HCT116 (cell line): ENCODE data around the gene PDRG1. TPM values are rescaled to one million over a fixed set of nuclear protein-coding genes. Genes with fewer than 3 reads are reported as not detected.

Source experiments
- ATAC-seq: fragments of 200-7000 bp; cut with Tn5 transposase; 2 replicates; pipeline ENCODE4 v1.9.1; 2020; ENCODE audit warnings: mild to moderate bottlenecking, moderate library complexity
- BruUV-seq: library from RNA; stranded (reverse); fragments of 400-500 nt; replicated peaks from 2 replicates; lab custom pipeline; 2021; lab: Mats Ljungman, UMichigan
- CTCF ChIA-PET: fragments of 300-600 bp; sonication (Branson Sonifier 250); formaldehyde crosslinking; loops from one replicate; lab custom pipeline; 2021; ENCODE audit warnings: antibody characterized with exemption; lab: Charles Lee
- POLR2A ChIA-PET: fragments of 300-600, 350-600 bp; sonication (Branson Sonifier 250); formaldehyde crosslinking; loops from one replicate; lab custom pipeline; 2021; ENCODE audit warnings: antibody characterized with exemption; lab: Charles Lee
- RAD21 ChIA-PET, 2 experiments: fragments of 300-600 bp; sonication (Branson Sonifier 250); formaldehyde crosslinking; loops; one replicate each; lab custom pipeline; 2023; ENCODE audit warnings: low total read pairs in 2 of 2; ENCODE audit not compliant: uncharacterized antibody in 2 of 2, unreplicated experiment in 2 of 2, low non-redundant PET in 1 of 2; lab: Charles Lee
- DNase-seq: peaks from one replicate; pipeline ENCODE4 v3.0.0-alpha.2; 2010; ENCODE audit warnings: low read depth, low spot score
- H2AFZ ChIP-seq: fragments of 200-600 bp; shearing (Covaris generic), sonication (generic); 2 replicates; pipeline ENCODE4 v1.6.1; 2017; ENCODE audit warnings: low read depth, mixed run types, mixed read lengths, antibody characterized with exemption, low read length; ENCODE audit not compliant: poor library complexity, severe bottlenecking
- H3K27ac ChIP-seq: 2 replicates; pipeline ENCODE4 v1.5.1; 2012; ENCODE audit warnings: low read depth, low read length
- H3K27me3 ChIP-seq: fragments of 200-600 bp; sonication (generic); 2 replicates; pipeline ENCODE4 v1.6.1; 2016; ENCODE audit warnings: mixed run types, low read length, mixed read lengths; ENCODE audit not compliant: insufficient read depth
- H3K36me3 ChIP-seq, 2 experiments: fragments of 200-500 bp in 1 of 2; fragments of 200-600 bp in 1 of 2; sonication (Bioruptor generic) in 1 of 2; sonication (generic) in 1 of 2; 2 replicates each; pipeline versions ENCODE4 v1.5.1 to v1.6.1; 2014 to 2016; ENCODE audit warnings: low read length in 2 of 2, inconsistent platforms in 1 of 2, mixed read lengths in 1 of 2, mixed run types in 1 of 2; ENCODE audit not compliant: insufficient read depth in 2 of 2, control insufficient read depth in 1 of 2
- H3K4me1 ChIP-seq, 2 experiments: fragments of 200-600 bp in 1 of 2; sonication (generic) in 1 of 2; 2 replicates each; pipeline versions ENCODE4 v1.5.1 to v1.6.1; 2012 to 2017; ENCODE audit warnings: low read length in 2 of 2, inconsistent platforms in 1 of 2, mild to moderate bottlenecking in 1 of 2, mixed read lengths in 1 of 2, mixed run types in 1 of 2, moderate library complexity in 1 of 2; ENCODE audit not compliant: insufficient read depth in 2 of 2, control insufficient read depth in 1 of 2
- H3K4me2 ChIP-seq: fragments of 200-600 bp; sonication (generic); 2 replicates; pipeline ENCODE4 v1.6.1; 2017; ENCODE audit warnings: mixed run types, low read length, mixed read lengths
- H3K4me3 ChIP-seq, 2 experiments: fragments of 200-600 bp in 1 of 2; sonication (generic) in 1 of 2; replicated peaks in 1 of 2; 2 replicates each; pipeline ENCODE4 v1.5.1; 2011 to 2016; ENCODE audit warnings: low read length in 2 of 2, control low read depth in 1 of 2, low read depth in 1 of 2, mild to moderate bottlenecking in 1 of 2, mixed read lengths in 1 of 2, mixed run types in 1 of 2
- H3K79me2 ChIP-seq: fragments of 200-600 bp; sonication (generic); 2 replicates; pipeline ENCODE4 v1.6.1; 2017; ENCODE audit warnings: mild to moderate bottlenecking, mixed run types, low read length, moderate library complexity, mixed read lengths; ENCODE audit not compliant: insufficient read depth
- H3K9ac ChIP-seq: fragments of 200-600 bp; sonication (generic); 2 replicates; pipeline ENCODE4 v1.6.1; 2016; ENCODE audit warnings: low read length, mixed read lengths
- H3K9me2 ChIP-seq: fragments of 200-600 bp; sonication (generic), shearing (Covaris generic); 2 replicates; pipeline ENCODE4 v1.6.1; 2017; ENCODE audit warnings: mixed run types, mild to moderate bottlenecking, moderate library complexity; ENCODE audit not compliant: insufficient read depth
- H3K9me3 ChIP-seq, 2 experiments: fragments of 200-500 bp in 1 of 2; fragments of 200-600 bp in 1 of 2; sonication (Bioruptor generic) in 1 of 2; sonication (generic) in 1 of 2; 2 replicates each; pipeline ENCODE4 v1.6.1; 2014 to 2017; ENCODE audit warnings: low read length in 2 of 2, mixed read lengths in 2 of 2, inconsistent platforms in 1 of 2, low read depth in 1 of 2, mild to moderate bottlenecking in 1 of 2, mixed run types in 1 of 2, moderate library complexity in 1 of 2; ENCODE audit not compliant: control insufficient read depth in 1 of 2, insufficient read depth in 1 of 2
- H4K20me1 ChIP-seq: fragments of 200-600 bp; sonication (generic), shearing (Covaris generic); 2 replicates; pipeline ENCODE4 v1.6.1; 2017; ENCODE audit warnings: mixed run types, mild to moderate bottlenecking, moderate library complexity; ENCODE audit not compliant: insufficient read depth
- ATF3 ChIP-seq: IDR thresholded peaks from 2 replicates; pipeline ENCODE4 v1.6.1; 2012
- CEBPB ChIP-seq: IDR thresholded peaks from 2 replicates; pipeline ENCODE4 v1.6.1; 2012; ENCODE audit warnings: low read depth
- EGR1 ChIP-seq: IDR thresholded peaks from 2 replicates; pipeline ENCODE4 v1.6.1; 2012; ENCODE audit warnings: low read depth
- EZH2 ChIP-seq: fragments of 200-600 bp; sonication (generic); IDR thresholded peaks from 2 replicates; pipeline ENCODE4 v1.6.1; 2017; ENCODE audit warnings: antibody characterized with exemption, mixed run types
- EZH2phosphoT487 ChIP-seq: fragments of 200-600 bp; IDR thresholded peaks from 2 replicates; pipeline ENCODE4 v1.6.1; 2018; ENCODE audit warnings: antibody characterized with exemption, borderline replicate concordance
- JUND ChIP-seq: IDR thresholded peaks from 2 replicates; pipeline ENCODE4 v1.6.1; 2012
- POLR2A ChIP-seq: IDR thresholded peaks from 2 replicates; pipeline ENCODE4 v1.7.0; 2011; ENCODE audit warnings: borderline replicate concordance; ENCODE audit not compliant: insufficient read depth, insufficient read length; ENCODE audit errors: extremely low read depth
- POLR2AphosphoS5 ChIP-seq: IDR thresholded peaks from 2 replicates; pipeline ENCODE4 v1.6.1; 2011; ENCODE audit warnings: mild to moderate bottlenecking, low read depth, low read length, moderate library complexity
- SIN3A ChIP-seq: IDR thresholded peaks from 2 replicates; pipeline ENCODE4 v1.6.1; 2012; ENCODE audit warnings: low read depth
- SP1 ChIP-seq: IDR thresholded peaks from 2 replicates; pipeline ENCODE4 v1.6.1; 2012; ENCODE audit warnings: low read depth
- SRF ChIP-seq: IDR thresholded peaks from 2 replicates; pipeline ENCODE4 v1.6.1; 2012; ENCODE audit warnings: low read depth
- TCF7L2 ChIP-seq: IDR thresholded peaks from 2 replicates; pipeline ENCODE4 v1.7.0; 2011; ENCODE audit warnings: borderline replicate concordance, inconsistent platforms; ENCODE audit not compliant: insufficient read depth, insufficient read length; ENCODE audit errors: extremely low read depth
- YY1 ChIP-seq: IDR thresholded peaks from 2 replicates; pipeline ENCODE4 v1.6.1; 2011; ENCODE audit warnings: low read length, low read depth, moderate library complexity, mild to moderate bottlenecking; ENCODE audit not compliant: insufficient replicate concordance; ENCODE audit errors: extremely low read depth
- ZBTB33 ChIP-seq: IDR thresholded peaks from 2 replicates; pipeline ENCODE4 v1.6.1; 2011; ENCODE audit warnings: mild to moderate bottlenecking, low read length, moderate library complexity; ENCODE audit not compliant: insufficient replicate concordance; ENCODE audit errors: extremely low read depth
- ZNF274 ChIP-seq: fragments of 200-500 bp; sonication (Bioruptor generic); IDR thresholded peaks from 2 replicates; pipeline ENCODE4 v1.6.1; 2014; ENCODE audit warnings: mild to moderate bottlenecking, low read depth, low read length, inconsistent platforms
- intact Hi-C: fragments of 100-400 bp; cut with micrococcal nuclease; formaldehyde crosslinking; loops from 2 replicates; pipeline ENCODE4 v1.10.0; 2022
- total RNA-seq: library from RNA; stranded (reverse); gene quantifications from one replicate; pipeline ENCODE4 v1.2.1, GENCODE V29; 2021; ENCODE audit not compliant: unreplicated experiment
- TF ChIP-seq, protein P1 (sequence below): IDR thresholded peaks from 2 replicates; pipeline ENCODE4 v1.6.1; 2012; ENCODE audit warnings: low read depth
- TF ChIP-seq, protein P2 (sequence below), 3 experiments: fragments of 200-600 bp in 1 of 3; sonication (generic) in 1 of 3; IDR thresholded peaks in 2 of 3; conservative IDR thresholded peaks in 1 of 3; 2 replicates each; pipeline ENCODE4 v1.5.1; 2012 to 2017; ENCODE audit warnings: low read depth in 2 of 3, low read length in 2 of 3, antibody characterized with exemption in 1 of 3, borderline replicate concordance in 1 of 3, control low read depth in 1 of 3, mild to moderate bottlenecking in 1 of 3, mixed read lengths in 1 of 3, mixed run types in 1 of 3, moderate library complexity in 1 of 3; ENCODE audit not compliant: insufficient read depth in 1 of 3
- TF ChIP-seq, protein P3 (sequence below): IDR thresholded peaks from 2 replicates; pipeline ENCODE4 v1.6.1; 2012

Gene PDRG1
- total RNA-seq, 1 experiment from 2014 or later: 18.7 TPM

- Histone ChIP-seq H3K9me2 (no peaks in the 10 kb centered on the region), H3K79me2 (no peaks in the 10 kb centered on the region), H3K4me3 (no peak overlapping the region), H3K9me3 (no peaks in the 10 kb centered on the region), H4K20me1 (no peaks in the 10 kb centered on the region), H2AFZ (no peak overlapping the region), H3K27ac (no peak overlapping the region)
- RAD21 ChIA-PET: no interaction called here
- ATAC-seq: peak; percentile 25; the same call in 1 of the 2 replicates
- CTCF ChIA-PET: interaction anchor here (1.1 kb wide), 1 partner anchor 43 kb away, joined by 3 read pairs; no protein-coding TSS in a partner anchor
- intact Hi-C loops: no loop called here
- TF ChIP-seq ATF3: no peak
- TF ChIP-seq, protein P1, sequence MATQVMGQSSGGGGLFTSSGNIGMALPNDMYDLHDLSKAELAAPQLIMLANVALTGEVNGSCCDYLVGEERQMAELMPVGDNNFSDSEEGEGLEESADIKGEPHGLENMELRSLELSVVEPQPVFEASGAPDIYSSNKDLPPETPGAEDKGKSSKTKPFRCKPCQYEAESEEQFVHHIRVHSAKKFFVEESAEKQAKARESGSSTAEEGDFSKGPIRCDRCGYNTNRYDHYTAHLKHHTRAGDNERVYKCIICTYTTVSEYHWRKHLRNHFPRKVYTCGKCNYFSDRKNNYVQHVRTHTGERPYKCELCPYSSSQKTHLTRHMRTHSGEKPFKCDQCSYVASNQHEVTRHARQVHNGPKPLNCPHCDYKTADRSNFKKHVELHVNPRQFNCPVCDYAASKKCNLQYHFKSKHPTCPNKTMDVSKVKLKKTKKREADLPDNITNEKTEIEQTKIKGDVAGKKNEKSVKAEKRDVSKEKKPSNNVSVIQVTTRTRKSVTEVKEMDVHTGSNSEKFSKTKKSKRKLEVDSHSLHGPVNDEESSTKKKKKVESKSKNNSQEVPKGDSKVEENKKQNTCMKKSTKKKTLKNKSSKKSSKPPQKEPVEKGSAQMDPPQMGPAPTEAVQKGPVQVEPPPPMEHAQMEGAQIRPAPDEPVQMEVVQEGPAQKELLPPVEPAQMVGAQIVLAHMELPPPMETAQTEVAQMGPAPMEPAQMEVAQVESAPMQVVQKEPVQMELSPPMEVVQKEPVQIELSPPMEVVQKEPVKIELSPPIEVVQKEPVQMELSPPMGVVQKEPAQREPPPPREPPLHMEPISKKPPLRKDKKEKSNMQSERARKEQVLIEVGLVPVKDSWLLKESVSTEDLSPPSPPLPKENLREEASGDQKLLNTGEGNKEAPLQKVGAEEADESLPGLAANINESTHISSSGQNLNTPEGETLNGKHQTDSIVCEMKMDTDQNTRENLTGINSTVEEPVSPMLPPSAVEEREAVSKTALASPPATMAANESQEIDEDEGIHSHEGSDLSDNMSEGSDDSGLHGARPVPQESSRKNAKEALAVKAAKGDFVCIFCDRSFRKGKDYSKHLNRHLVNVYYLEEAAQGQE: no peak
- no peak for TF ChIP-seq EZH2
- TF ChIP-seq EGR1: no peak
- no peak for TF ChIP-seq EZH2phosphoT487
- TF ChIP-seq CEBPB: no peak
- TF ChIP-seq YY1: no peak
- no peak for TF ChIP-seq SRF
- no peak for TF ChIP-seq JUND
- no peak for TF ChIP-seq TCF7L2
- no peak for TF ChIP-seq SP1
- no peak for TF ChIP-seq POLR2AphosphoS5
- no peak for TF ChIP-seq SIN3A
- TF ChIP-seq ZNF274: no peak
- TF ChIP-seq, protein P2, sequence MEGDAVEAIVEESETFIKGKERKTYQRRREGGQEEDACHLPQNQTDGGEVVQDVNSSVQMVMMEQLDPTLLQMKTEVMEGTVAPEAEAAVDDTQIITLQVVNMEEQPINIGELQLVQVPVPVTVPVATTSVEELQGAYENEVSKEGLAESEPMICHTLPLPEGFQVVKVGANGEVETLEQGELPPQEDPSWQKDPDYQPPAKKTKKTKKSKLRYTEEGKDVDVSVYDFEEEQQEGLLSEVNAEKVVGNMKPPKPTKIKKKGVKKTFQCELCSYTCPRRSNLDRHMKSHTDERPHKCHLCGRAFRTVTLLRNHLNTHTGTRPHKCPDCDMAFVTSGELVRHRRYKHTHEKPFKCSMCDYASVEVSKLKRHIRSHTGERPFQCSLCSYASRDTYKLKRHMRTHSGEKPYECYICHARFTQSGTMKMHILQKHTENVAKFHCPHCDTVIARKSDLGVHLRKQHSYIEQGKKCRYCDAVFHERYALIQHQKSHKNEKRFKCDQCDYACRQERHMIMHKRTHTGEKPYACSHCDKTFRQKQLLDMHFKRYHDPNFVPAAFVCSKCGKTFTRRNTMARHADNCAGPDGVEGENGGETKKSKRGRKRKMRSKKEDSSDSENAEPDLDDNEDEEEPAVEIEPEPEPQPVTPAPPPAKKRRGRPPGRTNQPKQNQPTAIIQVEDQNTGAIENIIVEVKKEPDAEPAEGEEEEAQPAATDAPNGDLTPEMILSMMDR (IDR thresholded peaks at IDR 0.05 in 2 of 3, conservative IDR thresholded peaks at IDR 0.05 in 1 of 3; ENCODE audit: borderline replicate concordance in 1 of 3, insufficient read depth in 1 of 3, low read depth in 2 of 3, low read length in 2 of 3): no peak
- TF ChIP-seq, protein P3, sequence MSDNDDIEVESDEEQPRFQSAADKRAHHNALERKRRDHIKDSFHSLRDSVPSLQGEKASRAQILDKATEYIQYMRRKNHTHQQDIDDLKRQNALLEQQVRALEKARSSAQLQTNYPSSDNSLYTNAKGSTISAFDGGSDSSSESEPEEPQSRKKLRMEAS: no peak
- no peak for TF ChIP-seq POLR2A
- no peak for TF ChIP-seq ZBTB33
- TF ChIP-seq, all 23 proteins: peak for 0
- POLR2A ChIA-PET: no interaction called here
- H3K27me3 ChIP-seq: peaks cover 17% of the 10 kb centered on the region
- no TSS peak for BruUV-seq
- no peaks in the 10 kb centered on the region for H3K36me3 ChIP-seq
- no peak overlapping the region for H3K4me2 ChIP-seq
- no peak overlapping the region for H3K9ac ChIP-seq
- no peaks in the 10 kb centered on the region for H3K4me1 ChIP-seq
- DNase-seq: no peak
Measured at GRCh38 chr20:31987744-31988143, 35.9 kb upstream of the PDRG1 start.
